Occipital lobe (tissue), 2 donors: ENCODE results near the gene SERINC5. TPM values are rescaled to one million over a fixed set of nuclear protein-coding genes. Genes with fewer than 3 reads are reported as not detected.
"Not testable (repeated sequence)": the region's sequence is repeated elsewhere in the genome, so short reads cannot be mapped to it uniquely, and the experiment has no call there.

Experiments used
- DNase-seq: peaks from one replicate; lab custom pipeline; 2025; lab: John Stamatoyannopoulos, UW
- total RNA-seq: library from RNA; depleted of rRNA; stranded (reverse); fragments of >200 nt; gene quantifications from one replicate; pipeline ENCODE4 v1.2.3, GENCODE V29; 2014

SERINC5 gene
- total RNA-seq, 1 donor from 2014 or later = 60.8 TPM

DNA sequence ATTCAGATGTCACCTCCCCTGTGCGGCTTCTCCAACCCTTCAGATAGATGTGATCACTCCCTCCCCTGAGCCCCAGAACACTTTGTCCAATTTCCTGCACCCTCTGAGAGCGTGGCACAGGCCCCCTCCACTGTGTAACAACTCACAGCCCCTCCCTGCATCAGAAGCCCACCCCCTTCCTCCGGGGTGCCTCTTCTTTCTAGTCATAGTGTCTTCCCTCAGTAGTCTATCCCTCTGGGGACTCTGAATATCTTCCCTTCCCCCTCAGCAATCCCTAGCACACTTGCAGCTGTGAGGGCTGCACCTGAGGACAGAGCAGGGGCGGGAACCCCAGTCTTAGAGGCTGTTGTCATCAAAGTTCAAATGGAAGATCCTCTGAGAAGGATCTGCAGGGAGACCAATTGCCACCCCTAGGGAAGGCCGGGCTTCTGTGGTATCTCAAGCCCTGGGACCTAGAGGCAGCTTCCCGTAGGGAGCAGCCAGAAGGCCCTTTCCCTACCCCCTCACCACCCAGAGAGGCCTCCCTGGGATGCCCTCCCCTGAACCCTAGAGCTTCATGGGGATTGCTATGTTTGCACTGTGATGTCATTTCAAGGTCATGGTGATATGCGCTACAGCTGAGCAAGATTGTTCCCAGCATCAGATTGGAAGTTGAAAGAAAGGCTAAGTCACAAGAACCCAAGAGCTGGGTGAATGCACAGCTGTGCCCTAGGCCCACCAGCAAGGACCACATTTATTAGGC is 150.0 kb downstream of the SERINC5 start:
- DNase-seq = no peak

GRCh38 chr5:80103371-80103770 is 152.5 kb downstream of the SERINC5 start:
- no peak for DNase-seq

- DNase-seq = no peak
Measured at GRCh38 chr5:80101993-80102392, 153.9 kb downstream of the SERINC5 start.

- DNase-seq = no peak
Measured at GRCh38 chr5:80097451-80097850, 158.4 kb downstream of the SERINC5 start.

- DNase-seq = no peak
Measured at GRCh38 chr5:80094236-80094738, 161.6 kb downstream of the SERINC5 start.

DNA sequence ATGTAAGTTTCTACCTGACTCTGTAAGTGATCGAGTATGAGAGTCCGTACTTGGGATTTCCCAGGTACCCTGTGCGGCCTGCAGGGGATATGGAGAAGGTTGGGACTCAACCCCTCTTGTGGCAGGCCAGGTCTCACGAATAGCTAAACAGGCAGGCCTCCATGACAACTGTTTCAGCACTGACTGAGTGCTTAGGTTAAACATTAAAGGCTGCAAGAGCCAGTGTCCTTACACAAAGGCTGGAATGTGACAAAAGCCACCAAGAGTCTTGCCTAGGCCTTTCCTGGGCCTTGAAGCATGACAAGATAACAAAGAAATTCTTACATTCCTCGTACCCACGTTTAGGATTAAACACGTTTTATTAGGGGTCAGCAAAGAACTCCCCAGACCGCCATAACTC is 162.1 kb downstream of the SERINC5 start:
- DNase-seq = no peak

GRCh38 chr5:80092486-80093107 is 163.3 kb downstream of the SERINC5 start:
- no peak for DNase-seq

- DNase-seq = not testable (repeated sequence)
Measured at GRCh38 chr5:80091792-80092192, 164.1 kb downstream of the SERINC5 start.

- no peak for DNase-seq
Measured at GRCh38 chr5:80090884-80091166, 165.0 kb downstream of the SERINC5 start.

GRCh38 chr5:80083101-80083890 is 172.6 kb downstream of the SERINC5 start:
- peak; percentile 13 for DNase-seq

- peak; percentile 64 for DNase-seq
Measured at GRCh38 chr5:80082731-80083100, 173.1 kb downstream of the SERINC5 start.

- DNase-seq = no peak
Measured at GRCh38 chr5:80082281-80082680, 173.6 kb downstream of the SERINC5 start.

- DNase-seq = no peak
Measured at GRCh38 chr5:80078921-80079320, 176.9 kb downstream of the SERINC5 start.

DNA sequence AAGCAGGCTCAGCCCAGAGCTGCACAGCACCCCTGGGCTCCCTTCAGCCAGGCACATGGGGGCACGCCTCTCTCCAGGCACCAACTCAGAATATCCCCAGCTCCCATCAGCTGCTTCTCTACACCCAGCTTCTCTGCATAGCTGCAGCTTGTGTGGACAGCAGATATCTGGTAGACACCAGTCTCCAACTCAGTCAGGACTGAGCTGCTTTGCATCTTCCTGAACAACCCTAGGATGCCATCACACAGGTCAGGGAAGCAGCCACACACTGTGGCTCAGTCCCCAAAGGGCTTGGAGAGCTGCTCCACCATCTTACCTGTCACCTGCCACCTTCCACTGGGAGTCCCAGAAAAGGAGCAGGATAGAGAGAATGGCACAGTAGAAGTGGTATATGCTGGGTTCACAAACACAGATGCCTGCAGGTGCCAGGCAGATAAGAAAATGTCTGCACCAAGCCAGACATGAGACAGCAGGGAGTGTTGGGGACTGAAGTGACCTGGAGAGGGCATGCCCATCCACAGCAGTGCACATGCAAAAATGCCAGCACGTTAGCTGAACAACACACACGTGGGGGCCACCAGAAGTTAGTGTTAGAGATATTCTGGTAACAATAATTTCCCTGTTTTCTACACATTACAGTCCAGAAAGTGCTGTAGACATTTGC is 178.7 kb downstream of the SERINC5 start:
- DNase-seq = no peak

DNA sequence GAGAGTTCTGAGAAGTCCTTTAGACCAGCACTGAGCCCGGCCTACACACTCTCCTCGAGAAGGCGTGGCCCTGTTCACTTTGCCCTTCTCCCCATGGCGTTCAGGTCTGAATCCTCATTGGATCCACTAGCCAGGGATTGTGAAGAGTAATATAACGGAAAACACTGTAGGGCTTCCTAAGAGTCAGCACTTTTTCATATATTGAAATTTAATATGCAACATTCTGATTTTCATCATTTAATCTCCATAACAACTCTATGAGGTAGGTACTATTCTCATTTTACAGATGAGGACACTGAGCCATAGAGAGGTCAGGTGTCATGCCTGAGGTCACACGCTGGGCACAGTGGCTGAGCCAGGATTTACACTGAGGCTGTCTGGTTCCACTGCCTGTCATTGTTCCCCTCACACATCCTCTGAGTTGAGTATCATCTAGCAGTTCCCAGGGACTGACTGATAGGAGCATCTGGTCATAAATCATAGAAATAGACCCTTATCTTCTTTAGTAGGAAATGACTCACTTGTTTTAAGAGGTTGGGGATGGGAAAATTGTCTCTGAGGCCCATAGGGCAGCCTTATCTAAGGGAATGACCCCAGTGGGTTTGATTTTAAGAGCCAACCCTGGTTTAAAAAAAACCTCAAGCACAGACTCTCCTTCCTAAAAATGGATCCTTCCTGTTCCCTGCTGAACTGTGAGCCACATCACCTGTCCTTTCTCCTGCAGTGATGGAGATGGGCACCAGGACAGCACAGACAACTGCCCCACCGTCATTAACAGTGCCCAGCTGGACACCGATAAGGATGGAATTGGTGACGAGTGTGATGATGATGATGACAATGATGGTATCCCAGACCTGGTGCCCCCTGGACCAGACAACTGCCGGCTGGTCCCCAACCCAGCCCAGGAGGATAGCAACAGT is 179.5 kb downstream of the SERINC5 start:
- DNase-seq = no peak

DNA sequence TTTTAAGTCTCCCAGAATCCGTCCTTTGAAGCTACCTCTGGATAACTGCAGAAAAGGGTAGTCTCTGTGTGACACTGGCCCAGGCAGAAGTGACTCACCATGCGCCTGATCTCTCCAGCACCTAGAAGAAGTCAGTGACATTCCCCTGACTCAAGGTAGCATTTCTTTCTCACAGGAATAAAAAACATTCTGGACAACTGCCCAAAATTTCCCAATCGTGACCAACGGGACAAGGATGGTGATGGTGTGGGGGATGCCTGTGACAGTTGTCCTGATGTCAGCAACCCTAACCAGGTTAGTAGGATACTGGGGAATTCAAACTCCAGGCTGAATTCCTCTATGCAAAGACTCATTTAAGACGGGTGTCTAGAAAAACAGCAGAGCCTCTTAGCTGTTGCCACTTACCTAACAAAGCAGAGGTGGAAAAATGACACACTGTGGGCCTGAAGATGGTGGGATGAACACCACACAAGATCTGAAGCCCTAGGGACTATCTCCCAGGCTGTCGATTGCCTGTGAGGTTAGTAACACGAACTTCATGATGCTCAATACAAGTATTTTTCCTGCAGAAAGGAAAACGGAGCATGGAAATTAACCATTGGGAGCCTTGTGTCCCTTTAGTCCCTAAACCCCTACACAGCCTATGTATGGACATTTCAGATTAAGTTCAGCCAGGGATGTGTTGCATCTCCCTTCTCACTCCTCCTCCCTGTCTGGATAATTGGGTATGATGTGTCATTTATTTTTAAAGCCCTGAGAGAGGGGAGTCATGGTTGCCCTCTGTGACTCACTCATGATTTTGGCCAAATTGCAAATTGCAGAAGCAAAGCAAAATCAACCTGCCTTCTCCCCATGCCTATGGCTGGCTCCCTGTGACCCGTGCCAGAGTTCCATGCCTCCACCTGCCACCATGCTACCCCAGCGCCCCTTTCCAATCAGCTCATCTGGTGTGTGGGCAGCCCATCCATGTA is 183.5 kb downstream of the SERINC5 start:
- no peak for DNase-seq

GRCh38 chr5:80071510-80072021 is 184.3 kb downstream of the SERINC5 start:
- DNase-seq = no peak

GRCh38 chr5:80070338-80071056 is 185.4 kb downstream of the SERINC5 start:
- DNase-seq = no peak

GRCh38 chr5:80069918-80070318 is 185.9 kb downstream of the SERINC5 start:
- DNase-seq = peak; percentile 17
